GM12878 (cell line): ENCODE measurements around the gene HIKESHI. TPM values are rescaled to one million over a fixed set of nuclear protein-coding genes. Genes with fewer than 3 reads are reported as not detected.

Experiments
- ATAC-seq: fragments of 200-7000 bp; cut with Tn5 transposase; 3 replicates; pipeline ENCODE4 v1.9.1; 2020; ENCODE audit warnings: mild to moderate bottlenecking, moderate library complexity
- BruUV-seq: library from RNA; stranded (reverse); fragments of 400-500 nt; replicated peaks from 2 replicates; lab custom pipeline; 2021; lab: Mats Ljungman, UMichigan
- CTCF ChIA-PET: fragments of 300-600 bp; sonication (Branson Sonifier 250); formaldehyde crosslinking; extraction: SDS; loops from one replicate; lab custom pipeline; 2021; ENCODE audit warnings: inconsistent platforms; lab: Yijun Ruan, JAX
- POLR2A ChIA-PET: fragments of 350-600 bp; formaldehyde crosslinking; extraction: SDS; loops from one replicate; lab custom pipeline; 2021; ENCODE audit warnings: inconsistent platforms; lab: Charles Lee
- RAD21 ChIA-PET: fragments of 300-600 bp; sonication (Branson Sonifier 250); formaldehyde crosslinking; loops from one replicate; lab custom pipeline; 2023; ENCODE audit warnings: antibody characterized with exemption; ENCODE audit not compliant: unreplicated experiment; lab: Charles Lee
- SMC1A ChIA-PET: fragments of 300-600 bp; sonication (Branson Sonifier 250); formaldehyde crosslinking; loops from one replicate; lab custom pipeline; 2023; ENCODE audit not compliant: unreplicated experiment, uncharacterized antibody; lab: Charles Lee
- DNase-seq: peaks from one replicate; pipeline ENCODE4 v3.0.0-alpha.2; 2011; ENCODE audit warnings: low read depth, low spot score
- FAIRE-seq: peaks from 3 replicates; lab custom pipeline; 2011; peaks lifted over from hg19 to GRCh38; lab: Jason Lieb, UNC
- H2AFZ ChIP-seq: 2 replicates; pipeline ENCODE4 v1.6.0; 2011; ENCODE audit warnings: low read depth, low read length, control low read depth; ENCODE audit not compliant: control insufficient read depth
- H3K27ac ChIP-seq: 2 replicates; pipeline ENCODE4 v1.5.1; 2011; ENCODE audit warnings: control low read depth; ENCODE audit not compliant: control insufficient read depth, insufficient read depth
- H3K27me3 ChIP-seq, 2 experiments: replicated peaks in 1 of 2; 2 replicates each; pipeline versions ENCODE4 v1.6.0 to v1.6.1; 2011; ENCODE audit warnings: low read length in 1 of 2; ENCODE audit not compliant: control insufficient read depth in 2 of 2, insufficient read depth in 2 of 2
- H3K36me3 ChIP-seq, 2 experiments: 2 replicates each; pipeline ENCODE4 v1.5.1; 2011; ENCODE audit warnings: low read length in 1 of 2; ENCODE audit not compliant: control insufficient read depth in 2 of 2, insufficient read depth in 2 of 2
- H3K4me1 ChIP-seq: 2 replicates; pipeline ENCODE4 v1.6.1; 2011; ENCODE audit warnings: mild to moderate bottlenecking, low read length, moderate library complexity, mixed read lengths; ENCODE audit not compliant: control insufficient read depth, insufficient read depth
- H3K4me2 ChIP-seq: 2 replicates; pipeline ENCODE4 v1.6.0; 2011; ENCODE audit warnings: control low read depth; ENCODE audit not compliant: control insufficient read depth, insufficient read depth
- H3K4me3 ChIP-seq: fragments of 200-600 bp; sonication (generic); 2 replicates; pipeline ENCODE4 v1.5.1; 2016
- H3K79me2 ChIP-seq: 2 replicates; pipeline ENCODE4 v1.6.0; 2011; ENCODE audit warnings: low read length; ENCODE audit not compliant: control insufficient read depth, insufficient read depth
- H3K9ac ChIP-seq: 2 replicates; pipeline ENCODE4 v1.8.0; 2011; ENCODE audit warnings: low read length, control low read depth, mixed read lengths; ENCODE audit not compliant: control insufficient read depth, insufficient read depth
- H3K9me3 ChIP-seq: replicated peaks from 3 replicates; pipeline ENCODE4 v1.5.1; 2011; ENCODE audit warnings: mild to moderate bottlenecking, low read length; ENCODE audit not compliant: control insufficient read depth, insufficient read depth
- H4K20me1 ChIP-seq: 2 replicates; pipeline ENCODE4 v1.6.0; 2011; ENCODE audit not compliant: control insufficient read depth, insufficient read depth
- BCL11A ChIP-seq: IDR thresholded peaks from 2 replicates; pipeline ENCODE4 v1.6.1; 2011; ENCODE audit warnings: low read depth, low read length
- EP300 ChIP-seq, 2 experiments: fragments of 150-350 bp in 1 of 2; IDR thresholded peaks; 2 replicates each; pipeline ENCODE4 v1.6.1; 2011 to 2012; ENCODE audit warnings: low read depth in 2 of 2, low read length in 2 of 2, borderline replicate concordance in 1 of 2, improper control_type of control experiment in 1 of 2, inconsistent platforms in 1 of 2; ENCODE audit not compliant: control insufficient read depth in 1 of 2
- FOS ChIP-seq: IDR thresholded peaks from 3 replicates; pipeline ENCODE4 v1.6.1; 2011; ENCODE audit warnings: borderline replicate concordance; ENCODE audit not compliant: insufficient read length; ENCODE audit errors: extremely low read depth
- KAT2A ChIP-seq: conservative IDR thresholded peaks from 2 replicates; pipeline ENCODE4 v1.6.1; 2011; ENCODE audit warnings: low read depth, low read length; ENCODE audit not compliant: control insufficient read depth
- SP1 ChIP-seq: IDR thresholded peaks from one replicate; pipeline ENCODE4 v1.6.1; 2011; ENCODE audit warnings: low read depth, low read length
- SREBF1 ChIP-seq: IDR thresholded peaks from 2 replicates; pipeline ENCODE4 v1.6.1; 2012; ENCODE audit warnings: mild to moderate bottlenecking, low read length
- SREBF2 ChIP-seq: IDR thresholded peaks from 2 replicates; pipeline ENCODE4 v1.6.1; 2012; ENCODE audit warnings: mild to moderate bottlenecking, low read length
- STAT1 ChIP-seq: fragments of 450-650 bp; conservative IDR thresholded peaks from 2 replicates; pipeline ENCODE4 v1.6.1; 2014; ENCODE audit warnings: antibody characterized with exemption, mild to moderate bottlenecking
- TCF7 ChIP-seq: IDR thresholded peaks from 2 replicates; pipeline ENCODE4 v1.6.1; 2014; ENCODE audit warnings: antibody characterized with exemption, borderline replicate concordance
- WGBS: methylation state at CpG from one replicate; pipeline ENCODE4 v1.1.6; 2016; ENCODE audit warnings: low lambda C conversion rate; ENCODE audit not compliant: insufficient replicate concordance, insufficient coverage; ENCODE audit errors: missing lambda C conversion rate; 5-methylcytosine and 5-hydroxymethylcytosine counted together
- in situ Hi-C: fragments of 300-500 bp; cut with MboI; formaldehyde crosslinking; loops from 9 replicates; pipeline ENCODE4 v1.14.3; 2018; ENCODE audit warnings: mixed read lengths
- intact Hi-C: fragments of 100-400 bp; cut with micrococcal nuclease; formaldehyde crosslinking; loops from one replicate; pipeline ENCODE4 v1.14.2; 2022; ENCODE audit not compliant: unreplicated experiment
- polyA plus RNA-seq, 11 experiments: library from polyadenylated mRNA; depleted of rRNA in 4 of 11; unstranded in 6 of 11; stranded (reverse) in 5 of 11; fragments of >200 nt; fragmentation: Nextera tagmentation in 4 of 11; fragmentation: Illumina TruSeq in 1 of 11; extraction: Ambion mirVana in 4 of 11; extraction: Trizol in 1 of 11; gene quantifications; 1 replicate in 1 of 11; 2 replicates in 10 of 11; pipeline versions ENCODE4 v1.2.1 to v1.2.3, GENCODE V29; 2011 to 2016; ENCODE audit warnings: inconsistent platforms in 2 of 11, missing spikeins in 2 of 11, low read depth in 1 of 11
- total RNA-seq, 4 experiments: library from RNA; depleted of rRNA in 3 of 4; stranded (reverse); fragments of >200 nt in 3 of 4; fragmentation: Illumina TruSeq in 1 of 4; extraction: Trizol in 1 of 4; gene quantifications; 2 replicates each; pipeline versions ENCODE4 v1.2.1 to v1.2.3, GENCODE V29; 2013 to 2021
- TF ChIP-seq, protein P1 (sequence below): fragments of 450-650 bp; IDR thresholded peaks from 2 replicates; pipeline ENCODE4 v1.6.1; 2016; ENCODE audit warnings: mild to moderate bottlenecking
- TF ChIP-seq, protein P2 (sequence below), 3 experiments: IDR thresholded peaks in 2 of 3; conservative IDR thresholded peaks in 1 of 3; 2 replicates each; pipeline ENCODE4 v1.5.1; 2011; ENCODE audit warnings: low read depth in 3 of 3, low read length in 3 of 3, mild to moderate bottlenecking in 3 of 3, control low read depth in 2 of 3, moderate library complexity in 2 of 3, inconsistent platforms in 1 of 3, mixed read lengths in 1 of 3; ENCODE audit not compliant: control insufficient read depth in 2 of 3, insufficient read depth in 1 of 3; ENCODE audit errors: extremely low read depth in 1 of 3
- TF ChIP-seq, protein P3 (sequence below): IDR thresholded peaks from 2 replicates; pipeline ENCODE4 v1.6.1; 2011; ENCODE audit warnings: borderline replicate concordance, low read depth, mild to moderate bottlenecking, moderate library complexity, mixed read lengths, low read length; ENCODE audit not compliant: insufficient read depth; ENCODE audit errors: extremely low read length

The HIKESHI gene
- total and polyA plus RNA-seq, 10 of the 15 experiments (the other 5 are each of a cell fraction or from before 2014, with no cell fraction given), result 42.3 to 228 (median 85.7) TPM

GRCh38 chr11:86341382-86341781 is 39.3 kb downstream of the HIKESHI start:
- FAIRE-seq (no peak), ATAC-seq (no peak), DNase-seq (no peak)
- no peak overlapping the region for H3K9ac ChIP-seq
- CTCF ChIA-PET, result interaction anchor here (0.6 kb wide), 1 partner anchor 802 kb away, joined by 3 read pairs; no protein-coding TSS in a partner anchor
- WGBS, result 86% methylated on average over 2 of the region's 3 CpGs
- H3K4me3 ChIP-seq, result no peak overlapping the region
- H3K4me2 ChIP-seq, result no peak overlapping the region
- POLR2A ChIA-PET, result interaction anchor here (0.7 kb wide), 1 partner anchor 37 kb away, joined by 3 read pairs; no protein-coding TSS in a partner anchor
- H2AFZ ChIP-seq, result no peak overlapping the region
- no peak overlapping the region for H3K27ac ChIP-seq
- H3K27me3 ChIP-seq, result no peaks in the 10 kb centered on the region
- SMC1A ChIA-PET, result interaction anchor here (1.3 kb wide), 1 partner anchor 21 kb away, joined by 4 read pairs; no protein-coding TSS in a partner anchor
- no TSS peak for BruUV-seq
- no peaks in the 10 kb centered on the region for H3K79me2 ChIP-seq
- H3K9me3 ChIP-seq, result no peaks in the 10 kb centered on the region; the same call in 2 of the 3 replicates
- H4K20me1 ChIP-seq, result no peaks in the 10 kb centered on the region
- RAD21 ChIA-PET, result interaction anchor here (0.7 kb wide), 1 partner anchor 146 kb away, joined by 3 read pairs; no protein-coding TSS in a partner anchor
- no peak for TF ChIP-seq EP300 (IDR thresholded peaks at IDR 0.05; ENCODE audit: borderline replicate concordance in 1 of 2, control insufficient read depth in 1 of 2, low read depth in 2 of 2, low read length in 2 of 2)
- TF ChIP-seq, protein P1, sequence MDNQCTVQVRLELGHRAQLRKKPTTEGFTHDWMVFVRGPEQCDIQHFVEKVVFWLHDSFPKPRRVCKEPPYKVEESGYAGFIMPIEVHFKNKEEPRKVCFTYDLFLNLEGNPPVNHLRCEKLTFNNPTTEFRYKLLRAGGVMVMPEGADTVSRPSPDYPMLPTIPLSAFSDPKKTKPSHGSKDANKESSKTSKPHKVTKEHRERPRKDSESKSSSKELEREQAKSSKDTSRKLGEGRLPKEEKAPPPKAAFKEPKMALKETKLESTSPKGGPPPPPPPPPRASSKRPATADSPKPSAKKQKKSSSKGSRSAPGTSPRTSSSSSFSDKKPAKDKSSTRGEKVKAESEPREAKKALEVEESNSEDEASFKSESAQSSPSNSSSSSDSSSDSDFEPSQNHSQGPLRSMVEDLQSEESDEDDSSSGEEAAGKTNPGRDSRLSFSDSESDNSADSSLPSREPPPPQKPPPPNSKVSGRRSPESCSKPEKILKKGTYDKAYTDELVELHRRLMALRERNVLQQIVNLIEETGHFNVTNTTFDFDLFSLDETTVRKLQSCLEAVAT, result no peak
- no peak for TF ChIP-seq BCL11A
- no peak for TF ChIP-seq SREBF1
- TF ChIP-seq, protein P2, sequence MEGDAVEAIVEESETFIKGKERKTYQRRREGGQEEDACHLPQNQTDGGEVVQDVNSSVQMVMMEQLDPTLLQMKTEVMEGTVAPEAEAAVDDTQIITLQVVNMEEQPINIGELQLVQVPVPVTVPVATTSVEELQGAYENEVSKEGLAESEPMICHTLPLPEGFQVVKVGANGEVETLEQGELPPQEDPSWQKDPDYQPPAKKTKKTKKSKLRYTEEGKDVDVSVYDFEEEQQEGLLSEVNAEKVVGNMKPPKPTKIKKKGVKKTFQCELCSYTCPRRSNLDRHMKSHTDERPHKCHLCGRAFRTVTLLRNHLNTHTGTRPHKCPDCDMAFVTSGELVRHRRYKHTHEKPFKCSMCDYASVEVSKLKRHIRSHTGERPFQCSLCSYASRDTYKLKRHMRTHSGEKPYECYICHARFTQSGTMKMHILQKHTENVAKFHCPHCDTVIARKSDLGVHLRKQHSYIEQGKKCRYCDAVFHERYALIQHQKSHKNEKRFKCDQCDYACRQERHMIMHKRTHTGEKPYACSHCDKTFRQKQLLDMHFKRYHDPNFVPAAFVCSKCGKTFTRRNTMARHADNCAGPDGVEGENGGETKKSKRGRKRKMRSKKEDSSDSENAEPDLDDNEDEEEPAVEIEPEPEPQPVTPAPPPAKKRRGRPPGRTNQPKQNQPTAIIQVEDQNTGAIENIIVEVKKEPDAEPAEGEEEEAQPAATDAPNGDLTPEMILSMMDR (IDR thresholded peaks at IDR 0.05 in 2 of 3, conservative IDR thresholded peaks at IDR 0.05 in 1 of 3; ENCODE audit: control insufficient read depth in 2 of 3, extremely low read depth in 1 of 3, insufficient read depth in 1 of 3, low read depth in 3 of 3, low read length in 3 of 3), result no peak
- TF ChIP-seq SREBF2, result no peak
- no peak for TF ChIP-seq SP1
- TF ChIP-seq KAT2A, result no peak
- no peak for TF ChIP-seq FOS
- TF ChIP-seq, protein P3, sequence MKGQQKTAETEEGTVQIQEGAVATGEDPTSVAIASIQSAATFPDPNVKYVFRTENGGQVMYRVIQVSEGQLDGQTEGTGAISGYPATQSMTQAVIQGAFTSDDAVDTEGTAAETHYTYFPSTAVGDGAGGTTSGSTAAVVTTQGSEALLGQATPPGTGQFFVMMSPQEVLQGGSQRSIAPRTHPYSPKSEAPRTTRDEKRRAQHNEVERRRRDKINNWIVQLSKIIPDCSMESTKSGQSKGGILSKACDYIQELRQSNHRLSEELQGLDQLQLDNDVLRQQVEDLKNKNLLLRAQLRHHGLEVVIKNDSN, result no peak
- TF ChIP-seq TCF7, result no peak
- TF ChIP-seq STAT1, result no peak
- in situ Hi-C loops, result no loop called here
- peaks cover 0 to 6% of the 10 kb centered on the region in 2 experiments; a peak in 2 of 4 replicates for H3K36me3 ChIP-seq
- intact Hi-C loops, result no loop called here
- no peaks in the 10 kb centered on the region for H3K4me1 ChIP-seq
